ENCODE data around the gene OR2L8. TPM values are rescaled to one million over a fixed set of nuclear protein-coding genes. Genes with fewer than 3 reads are reported as not detected.

The OR2L8 gene
- total RNA-seq, 1 experiment from 2014 or later, result not detected

GRCh38 chr1:247905181-247905580, 43.5 kb upstream of the OR2L8 start:
- BruUV-seq (replicated peaks), result no TSS peak
- H3K27me3 ChIP-seq (ENCODE audit: control insufficient read depth, insufficient read depth, low read length), result no peaks in the 10 kb centered on the region
- DNase-seq (ENCODE audit: low read depth, low spot score), result no peak
- intact Hi-C loops (cut with micrococcal nuclease; ENCODE audit: unreplicated experiment), result no loop called here
- no peaks in the 10 kb centered on the region for H3K36me3 ChIP-seq (ENCODE audit: control insufficient read depth, insufficient read depth, low read length)
- ATAC-seq, result no peak
- POLR2A ChIA-PET, result no interaction called here
- no peak overlapping the region for H3K27ac ChIP-seq (ENCODE audit: low read length)
- H3K4me3 ChIP-seq (ENCODE audit: low read depth in 2 of 2, low read length in 2 of 2), result no peak overlapping the region
- TF ChIP-seq SIN3A (IDR thresholded peaks at IDR 0.05; ENCODE audit: borderline replicate concordance, insufficient read depth, low read depth, low read length), result no peak
- no peak for TF ChIP-seq CTCF (IDR thresholded peaks at IDR 0.05)
- no peak for TF ChIP-seq POLR2AphosphoS5 (IDR thresholded peaks at IDR 0.05; ENCODE audit: low read depth, low read length)
- TF ChIP-seq TCF7L2 (IDR thresholded peaks at IDR 0.05; ENCODE audit: low read depth, low read length), result no peak
- TF ChIP-seq, protein P1, sequence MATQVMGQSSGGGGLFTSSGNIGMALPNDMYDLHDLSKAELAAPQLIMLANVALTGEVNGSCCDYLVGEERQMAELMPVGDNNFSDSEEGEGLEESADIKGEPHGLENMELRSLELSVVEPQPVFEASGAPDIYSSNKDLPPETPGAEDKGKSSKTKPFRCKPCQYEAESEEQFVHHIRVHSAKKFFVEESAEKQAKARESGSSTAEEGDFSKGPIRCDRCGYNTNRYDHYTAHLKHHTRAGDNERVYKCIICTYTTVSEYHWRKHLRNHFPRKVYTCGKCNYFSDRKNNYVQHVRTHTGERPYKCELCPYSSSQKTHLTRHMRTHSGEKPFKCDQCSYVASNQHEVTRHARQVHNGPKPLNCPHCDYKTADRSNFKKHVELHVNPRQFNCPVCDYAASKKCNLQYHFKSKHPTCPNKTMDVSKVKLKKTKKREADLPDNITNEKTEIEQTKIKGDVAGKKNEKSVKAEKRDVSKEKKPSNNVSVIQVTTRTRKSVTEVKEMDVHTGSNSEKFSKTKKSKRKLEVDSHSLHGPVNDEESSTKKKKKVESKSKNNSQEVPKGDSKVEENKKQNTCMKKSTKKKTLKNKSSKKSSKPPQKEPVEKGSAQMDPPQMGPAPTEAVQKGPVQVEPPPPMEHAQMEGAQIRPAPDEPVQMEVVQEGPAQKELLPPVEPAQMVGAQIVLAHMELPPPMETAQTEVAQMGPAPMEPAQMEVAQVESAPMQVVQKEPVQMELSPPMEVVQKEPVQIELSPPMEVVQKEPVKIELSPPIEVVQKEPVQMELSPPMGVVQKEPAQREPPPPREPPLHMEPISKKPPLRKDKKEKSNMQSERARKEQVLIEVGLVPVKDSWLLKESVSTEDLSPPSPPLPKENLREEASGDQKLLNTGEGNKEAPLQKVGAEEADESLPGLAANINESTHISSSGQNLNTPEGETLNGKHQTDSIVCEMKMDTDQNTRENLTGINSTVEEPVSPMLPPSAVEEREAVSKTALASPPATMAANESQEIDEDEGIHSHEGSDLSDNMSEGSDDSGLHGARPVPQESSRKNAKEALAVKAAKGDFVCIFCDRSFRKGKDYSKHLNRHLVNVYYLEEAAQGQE (IDR thresholded peaks at IDR 0.05; ENCODE audit: insufficient read depth in 1 of 2, low read depth in 2 of 2, low read length in 1 of 2), result no peak
- CTCF ChIA-PET, result no interaction called here
- no peaks in the 10 kb centered on the region for H3K9me3 ChIP-seq (ENCODE audit: control insufficient read depth, insufficient read depth, low read depth, low read length)
- in situ Hi-C loops (cut with HindIII; ENCODE audit: low pct_unique_long_range_greater_than_20kb, low sequenced_read_pairs), result no loop called here
- H3K4me1 ChIP-seq (ENCODE audit: control insufficient read depth, insufficient read depth, low read length), result no peaks in the 10 kb centered on the region

- ATAC-seq (peak; percentile 78), DNase-seq (ENCODE audit: low read depth, low spot score) (peak; percentile 7)
- Histone ChIP-seq H3K36me3 (ENCODE audit: control insufficient read depth, insufficient read depth, low read length) (no peaks in the 10 kb centered on the region), H3K4me1 (ENCODE audit: control insufficient read depth, insufficient read depth, low read length) (no peaks in the 10 kb centered on the region), H3K27me3 (ENCODE audit: control insufficient read depth, insufficient read depth, low read length) (no peaks in the 10 kb centered on the region), H3K4me3 (ENCODE audit: low read depth in 2 of 2, low read length in 2 of 2) (peak overlapping the region; percentile 13 to 41), H3K27ac (ENCODE audit: low read length) (no peak overlapping the region), H3K9me3 (ENCODE audit: control insufficient read depth, insufficient read depth, low read depth, low read length) (no peaks in the 10 kb centered on the region)
- BruUV-seq (replicated peaks), result no TSS peak
- TF ChIP-seq CTCF (IDR thresholded peaks at IDR 0.05), result no peak
- TF ChIP-seq, protein P1 (IDR thresholded peaks at IDR 0.05; ENCODE audit: insufficient read depth in 1 of 2, low read depth in 2 of 2, low read length in 1 of 2), result no peak
- TF ChIP-seq POLR2AphosphoS5 (IDR thresholded peaks at IDR 0.05; ENCODE audit: low read depth, low read length), result no peak
- TF ChIP-seq TCF7L2 (IDR thresholded peaks at IDR 0.05; ENCODE audit: low read depth, low read length), result no peak
- no peak for TF ChIP-seq SIN3A (IDR thresholded peaks at IDR 0.05; ENCODE audit: borderline replicate concordance, insufficient read depth, low read depth, low read length)
- ChIA-PET POLR2A (no interaction called here), CTCF (no interaction called here)
- in situ Hi-C loops (cut with HindIII; ENCODE audit: low pct_unique_long_range_greater_than_20kb, low sequenced_read_pairs), result no loop called here
- intact Hi-C loops (cut with micrococcal nuclease; ENCODE audit: unreplicated experiment), result no loop called here
These were observed 42.7 kb upstream of the OR2L8 start for GRCh38 chr1:247905910-247906503.
